Right lobe of liver (tissue), 6 donors: ENCODE results near the gene SVOPL. TPM values are rescaled to one million over a fixed set of nuclear protein-coding genes. Genes with fewer than 3 reads are reported as not detected.

Experiments used
- ATAC-seq, 4 donors: fragments of 200-7000 bp; cut with Tn5 transposase; one replicate each; pipeline ENCODE4 v1.9.1; 2020; ENCODE audit warnings: mild to moderate bottlenecking in 4 of 4, moderate library complexity in 4 of 4
- DNase-seq, 3 donors: peaks; one replicate each; pipeline ENCODE4 v3.0.0-alpha.2; 2020
- H3K27ac ChIP-seq, 3 donors: fragments of 200-600 bp; one replicate each; pipeline ENCODE4 v1.8.0; 2022
- H3K27me3 ChIP-seq, 2 donors: fragments of 200-600 bp; one replicate each; pipeline ENCODE4 v1.8.0; 2022
- H3K36me3 ChIP-seq, 4 donors: fragments of 200-600 bp; sonication (generic) in 1 of 4; one replicate each; pipeline versions ENCODE4 v1.5.1 to v1.8.0; 2017 to 2022; ENCODE audit warnings: control low read depth in 1 of 4
- H3K4me1 ChIP-seq, 4 donors: fragments of 200-600 bp; sonication (generic) in 1 of 4; one replicate each; pipeline versions ENCODE4 v1.5.1 to v1.8.0; 2017 to 2022; ENCODE audit warnings: control low read depth in 1 of 4
- H3K4me3 ChIP-seq, 3 donors: fragments of 200-600 bp; one replicate each; pipeline ENCODE4 v1.8.0; 2022
- H3K9me3 ChIP-seq, 4 donors: fragments of 200-600 bp; sonication (generic) in 1 of 4; one replicate each; pipeline versions ENCODE4 v1.5.1 to v1.8.0; 2017 to 2022; ENCODE audit warnings: control low read depth in 1 of 4
- POLR2A ChIP-seq: fragments of 450-650 bp; IDR thresholded peaks from one replicate; pipeline ENCODE4 v1.6.1; 2017; ENCODE audit warnings: antibody characterized with exemption, mild to moderate bottlenecking
- WGBS: methylation state at CpG from one replicate; pipeline ENCODE4 v1.1.6; 2018; ENCODE audit warnings: low coverage, low lambda C conversion rate; ENCODE audit not compliant: insufficient coverage; ENCODE audit errors: missing lambda C conversion rate; 5-methylcytosine and 5-hydroxymethylcytosine counted together
- intact Hi-C, 2 donors: fragments of 100-400 bp; cut with DNase I; formaldehyde crosslinking; loops; one replicate each; pipeline versions ENCODE4 v1.11.2 to v1.14.1; 2022
- total RNA-seq, 6 experiments: library from RNA; depleted of rRNA in 2 of 6; stranded (reverse); fragments of >200 nt in 2 of 6; fragmentation: NEBNext Ultra II Directional in 3 of 6; extraction: Animal tissue kit (Norgen Biotek cat#: 25700) in 3 of 6; gene quantifications; one replicate each; pipeline versions ENCODE4 v1.1.0 to v1.2.4, GENCODE V29; 2016 to 2023
- TF ChIP-seq, protein P1 (sequence below), 4 donors: fragments of 200-600 bp in 3 of 4; fragments of 450-650 bp in 1 of 4; IDR thresholded peaks; one replicate each; pipeline versions ENCODE4 v1.5.1 to v1.8.0; 2016 to 2022; ENCODE audit warnings: antibody characterized with exemption in 4 of 4, mild to moderate bottlenecking in 2 of 4
- donor health status: DM: no; HTN: yes; CAD: no.
- donor health status: DM: no; HTN: no; CAD: no.
- donor health status: DM: no; HTN: no; CAD: no.
- donor health status: DM: no; HTN: yes; CAD: no.
- donor health status: DM: no; HTN: yes; CAD: no.

SVOPL gene
- total RNA-seq, 6 experiments from 2014 or later: not detected

DNA sequence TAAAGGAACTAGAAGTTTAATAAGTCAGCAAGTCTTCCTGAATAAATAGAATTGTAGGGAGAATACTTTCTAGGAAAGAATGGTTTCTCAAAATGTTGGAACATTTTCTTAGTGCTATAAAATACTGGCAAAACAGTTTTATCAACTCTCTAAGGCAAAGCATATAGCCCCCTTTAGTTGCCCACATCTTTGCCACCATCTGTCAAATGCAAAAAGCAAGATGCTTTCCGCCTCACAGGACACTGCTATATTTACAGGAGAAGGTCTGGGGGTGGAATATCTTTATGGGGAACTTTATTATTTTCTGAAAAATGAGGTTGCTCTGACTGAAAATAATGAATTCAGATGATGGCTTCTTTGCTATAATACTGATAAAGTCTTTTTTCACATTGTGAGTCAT, 78.3 kb downstream of the SVOPL start:
- no peaks in the 10 kb centered on the region for H3K36me3 ChIP-seq
- H3K4me1 ChIP-seq: peaks cover 0 to 4% (median 0%) of the 10 kb centered on the region in 4 donors
- H3K9me3 ChIP-seq: no peaks in the 10 kb centered on the region
- WGBS: 71% methylated on average over 1 of the region's 1 CpG
- no peak overlapping the region for H3K4me3 ChIP-seq
- H3K27ac ChIP-seq: no peak overlapping the region
- ATAC-seq (no peak), DNase-seq (no peak)
- intact Hi-C loops: no loop called here
- TF ChIP-seq POLR2A: no peak
- TF ChIP-seq, protein P1, sequence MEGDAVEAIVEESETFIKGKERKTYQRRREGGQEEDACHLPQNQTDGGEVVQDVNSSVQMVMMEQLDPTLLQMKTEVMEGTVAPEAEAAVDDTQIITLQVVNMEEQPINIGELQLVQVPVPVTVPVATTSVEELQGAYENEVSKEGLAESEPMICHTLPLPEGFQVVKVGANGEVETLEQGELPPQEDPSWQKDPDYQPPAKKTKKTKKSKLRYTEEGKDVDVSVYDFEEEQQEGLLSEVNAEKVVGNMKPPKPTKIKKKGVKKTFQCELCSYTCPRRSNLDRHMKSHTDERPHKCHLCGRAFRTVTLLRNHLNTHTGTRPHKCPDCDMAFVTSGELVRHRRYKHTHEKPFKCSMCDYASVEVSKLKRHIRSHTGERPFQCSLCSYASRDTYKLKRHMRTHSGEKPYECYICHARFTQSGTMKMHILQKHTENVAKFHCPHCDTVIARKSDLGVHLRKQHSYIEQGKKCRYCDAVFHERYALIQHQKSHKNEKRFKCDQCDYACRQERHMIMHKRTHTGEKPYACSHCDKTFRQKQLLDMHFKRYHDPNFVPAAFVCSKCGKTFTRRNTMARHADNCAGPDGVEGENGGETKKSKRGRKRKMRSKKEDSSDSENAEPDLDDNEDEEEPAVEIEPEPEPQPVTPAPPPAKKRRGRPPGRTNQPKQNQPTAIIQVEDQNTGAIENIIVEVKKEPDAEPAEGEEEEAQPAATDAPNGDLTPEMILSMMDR (IDR thresholded peaks at IDR 0.05): no peak
- H3K27me3 ChIP-seq: no peaks in the 10 kb centered on the region

DNA sequence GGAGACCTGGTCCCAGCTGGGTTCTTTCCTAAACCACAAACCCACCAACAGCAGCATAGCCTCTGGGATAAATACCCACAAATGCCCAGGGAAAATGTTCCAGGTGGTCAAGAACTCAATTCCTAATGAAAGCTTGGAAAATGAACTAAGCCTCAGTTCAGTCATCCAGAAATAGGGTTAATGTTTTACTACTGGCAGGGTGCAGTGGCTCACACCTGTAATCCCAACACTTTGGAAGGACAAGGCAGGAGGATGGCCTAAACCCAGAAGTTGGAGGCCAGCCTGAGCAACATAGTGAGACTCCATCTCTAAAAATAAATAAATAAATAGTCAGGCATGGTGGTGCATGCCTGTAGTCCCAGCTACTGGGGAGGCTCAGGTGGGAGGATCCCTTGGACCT, 82.2 kb downstream of the SVOPL start:
- intact Hi-C loops: no loop called here
- H3K36me3 ChIP-seq: no peaks in the 10 kb centered on the region
- ATAC-seq (peak; percentile 79 to 84 (median 82)), DNase-seq (peak in 1 of 3 donors; percentile 50)
- no peak overlapping the region for H3K4me3 ChIP-seq
- no peaks in the 10 kb centered on the region for H3K27me3 ChIP-seq
- H3K9me3 ChIP-seq: no peaks in the 10 kb centered on the region
- TF ChIP-seq, protein P1 (IDR thresholded peaks at IDR 0.05): no peak
- no peak for TF ChIP-seq POLR2A
- H3K27ac ChIP-seq: no peak overlapping the region
- peaks cover 0 to 5% (median 1%) of the 10 kb centered on the region in 4 donors for H3K4me1 ChIP-seq

DNA sequence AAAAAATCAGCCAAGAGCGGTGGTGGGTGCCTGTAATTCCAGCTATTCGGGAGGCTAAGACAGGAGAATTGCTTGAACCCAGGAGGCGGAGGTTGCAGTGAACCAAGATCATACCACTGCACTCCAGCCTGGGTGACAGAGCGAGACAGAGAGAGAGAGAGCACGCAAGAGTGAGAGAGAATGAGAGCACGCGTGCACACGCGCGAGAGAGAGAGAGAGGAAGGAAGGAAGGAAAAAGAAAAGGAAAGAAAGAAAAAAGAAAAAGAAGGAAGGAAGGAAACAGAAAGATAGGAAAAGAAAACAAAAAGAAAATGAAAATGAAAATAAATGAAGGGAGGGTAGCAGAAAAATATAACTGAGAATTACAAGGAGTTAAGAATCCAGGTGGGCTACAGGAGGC, 82.7 kb downstream of the SVOPL start:
- Histone ChIP-seq H3K27ac (no peak overlapping the region), H3K36me3 (no peaks in the 10 kb centered on the region), H3K9me3 (no peaks in the 10 kb centered on the region), H3K4me1 (peaks cover 0 to 9% (median 3%) of the 10 kb centered on the region in 4 donors), H3K27me3 (no peaks in the 10 kb centered on the region), H3K4me3 (no peak overlapping the region)
- WGBS: 90% methylated on average over 9 of the region's 10 CpGs
- intact Hi-C loops: no loop called here
- TF ChIP-seq, protein P1 (IDR thresholded peaks at IDR 0.05): no peak
- TF ChIP-seq POLR2A: no peak
- ATAC-seq (no peak), DNase-seq (no peak)

DNA sequence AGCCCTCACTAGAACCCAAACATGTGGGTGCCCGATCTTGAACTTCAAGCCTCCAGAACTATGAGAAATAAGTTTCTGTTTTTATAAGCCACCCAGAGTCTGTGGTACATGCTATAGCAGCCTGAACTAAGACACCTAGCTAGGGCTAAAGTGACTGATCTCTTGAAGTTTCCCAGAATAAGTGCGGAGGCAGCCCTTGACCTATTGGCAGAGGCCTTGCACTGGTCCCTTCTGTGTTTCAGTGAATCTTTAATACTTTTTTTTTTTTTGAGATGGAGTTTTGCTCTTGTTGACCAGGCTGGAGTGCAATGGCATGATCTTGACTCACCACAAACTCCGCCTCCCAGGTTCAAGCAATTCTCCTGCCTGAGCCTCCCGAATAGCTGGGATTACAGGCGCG, 85.1 kb downstream of the SVOPL start:
- 100% methylated on average over 3 of the region's 6 CpGs for WGBS
- ATAC-seq: no peak

More for the DNA sequence above, 85.1 kb downstream of the SVOPL start:
- Histone ChIP-seq H3K9me3 (no peaks in the 10 kb centered on the region), H3K36me3 (no peaks in the 10 kb centered on the region), H3K4me3 (no peak overlapping the region), H3K27ac (no peak overlapping the region), H3K27me3 (no peaks in the 10 kb centered on the region), H3K4me1 (peaks cover 0 to 21% (median 9%) of the 10 kb centered on the region in 4 donors)
- DNase-seq: no peak
- TF ChIP-seq, protein P1 (IDR thresholded peaks at IDR 0.05): no peak
- no peak for TF ChIP-seq POLR2A
- intact Hi-C loops: no loop called here
